GM21576 (cell line): ENCODE data around the gene ACAT1.
"Not testable (repeated sequence)": the region's sequence is repeated elsewhere in the genome, so short reads cannot be mapped to it uniquely, and the experiment has no call there.

ENCODE experiments used
- ATAC-seq: cut with Tn5 transposase; IDR thresholded peaks from one replicate; pipeline ENCODE4 v1.9.1; 2021; ENCODE audit warnings: mild to moderate bottlenecking, moderate library complexity; ENCODE audit not compliant: unreplicated experiment

Gene ACAT1

GRCh38 chr11:108121274-108122155, at the start of gene ACAT1:
Gene ACAT1 (plus strand): TSS chr11:108121567. CDS start chr11:108121607, 40 bp downstream.
- ATAC-seq: peak; percentile 94

GRCh38 chr11:108084811-108085210, 36.6 kb upstream of the ACAT1 start:
- ATAC-seq: no peak

GRCh38 chr11:108085672-108086071, 35.7 kb upstream of the ACAT1 start:
- ATAC-seq: no peak

GRCh38 chr11:108092134-108092533, 29.2 kb upstream of the ACAT1 start:
- no peak for ATAC-seq

GRCh38 chr11:108093128-108093904, 28.1 kb upstream of the ACAT1 start:
- no peak for ATAC-seq

GRCh38 chr11:108097179-108097578, 24.2 kb upstream of the ACAT1 start:
- no peak for ATAC-seq

GRCh38 chr11:108101090-108101775, 20.1 kb upstream of the ACAT1 start:
- ATAC-seq: no peak

GRCh38 chr11:108111126-108111525, 10.2 kb upstream of the ACAT1 start:
- ATAC-seq: no peak

- ATAC-seq: no peak
Observed at GRCh38 chr11:108112057-108112456, 9.3 kb upstream of the ACAT1 start.

- ATAC-seq: no peak
Observed at GRCh38 chr11:108115500-108116140, 5.7 kb upstream of the ACAT1 start.

GRCh38 chr11:108117746-108118371, 3.5 kb upstream of the ACAT1 start:
- no peak for ATAC-seq

- ATAC-seq: not testable (repeated sequence)
Observed at GRCh38 chr11:108120936-108121273, 462 bp upstream of the ACAT1 start.

- ATAC-seq: no peak
Observed at GRCh38 chr11:108122166-108122628, 830 bp downstream of the ACAT1 start.

GRCh38 chr11:108125096-108125495, 3.7 kb downstream of the ACAT1 start:
- no peak for ATAC-seq

GRCh38 chr11:108128772-108129171, 7.4 kb downstream of the ACAT1 start:
- no peak for ATAC-seq

- ATAC-seq: no peak
Observed at GRCh38 chr11:108131993-108132392, 10.6 kb downstream of the ACAT1 start.

- ATAC-seq: not testable (repeated sequence)
Observed at GRCh38 chr11:108132993-108133538, 11.7 kb downstream of the ACAT1 start.

GRCh38 chr11:108135845-108136544, 14.6 kb downstream of the ACAT1 start:
- ATAC-seq: peak; percentile 69

GRCh38 chr11:108137212-108137611, 15.8 kb downstream of the ACAT1 start:
- ATAC-seq: no peak
